GM12891 (cell line): Measurements from ENCODE around the gene CACNA1H.
A peak's percentile ranks its signal among the peaks of the same experiment; 100 is the strongest.

Source experiments
- DNase-seq: peaks from one replicate; pipeline ENCODE4 v3.0.0; 2011; ENCODE audit warnings: low spot score; ENCODE audit not compliant: insufficient read length
- FAIRE-seq: peaks from 2 replicates; lab custom pipeline; 2011; peaks lifted over from hg19 to GRCh38; lab: Jason Lieb, UNC
- PAX5 ChIP-seq: IDR thresholded peaks from 2 replicates; pipeline ENCODE4 v1.6.1; 2011; ENCODE audit warnings: low read length, moderate library complexity, mild to moderate bottlenecking; ENCODE audit not compliant: insufficient read depth, severe bottlenecking
- POLR2A ChIP-seq: IDR thresholded peaks from 2 replicates; pipeline ENCODE4 v1.6.1; 2011; ENCODE audit warnings: low read depth, low read length, control low read depth
- POLR2AphosphoS5 ChIP-seq: IDR thresholded peaks from 2 replicates; pipeline ENCODE4 v1.6.1; 2011; ENCODE audit warnings: low read depth, low read length, control low read depth
- POU2F2 ChIP-seq: IDR thresholded peaks from 2 replicates; pipeline ENCODE4 v1.6.1; 2011; ENCODE audit warnings: low read depth, mild to moderate bottlenecking, control low read depth, low read length, moderate library complexity
- SPI1 ChIP-seq: IDR thresholded peaks from 2 replicates; pipeline ENCODE4 v1.6.1; 2011; ENCODE audit warnings: low read depth, low read length, control low read depth
- TAF1 ChIP-seq: IDR thresholded peaks from 2 replicates; pipeline ENCODE4 v1.6.1; 2011; ENCODE audit warnings: low read depth, low read length, control low read depth

CACNA1H gene

GRCh38 chr16:1121601-1122397, 31.1 kb upstream of the CACNA1H start:
- no peak for DNase-seq
- TF ChIP-seq SPI1 = no peak
- no peak for TF ChIP-seq POU2F2
- no peak for TF ChIP-seq POLR2A
- no peak for TF ChIP-seq TAF1
- TF ChIP-seq POLR2AphosphoS5 = no peak
- no peak for TF ChIP-seq PAX5
- no peak for FAIRE-seq

GRCh38 chr16:1122398-1122765, 30.5 kb upstream of the CACNA1H start:
- no peak for TF ChIP-seq PAX5
- TF ChIP-seq SPI1 = no peak
- TF ChIP-seq POU2F2 = no peak
- TF ChIP-seq TAF1 = no peak
- TF ChIP-seq POLR2AphosphoS5 = no peak
- TF ChIP-seq POLR2A = no peak
- DNase-seq = no peak
- FAIRE-seq = no peak

- FAIRE-seq (no peak), DNase-seq (no peak)
- TF ChIP-seq POLR2AphosphoS5 = no peak
- no peak for TF ChIP-seq POU2F2
- no peak for TF ChIP-seq TAF1
- no peak for TF ChIP-seq PAX5
- no peak for TF ChIP-seq POLR2A
Observed at GRCh38 chr16:1123525-1124230, 29.2 kb upstream of the CACNA1H start.

- FAIRE-seq (no peak), DNase-seq (no peak)
- TF ChIP-seq POLR2AphosphoS5 (no peak), TAF1 (no peak), PAX5 (no peak), POU2F2 (no peak), SPI1 (no peak), POLR2A (no peak)
Observed at GRCh38 chr16:1124291-1124690, 28.6 kb upstream of the CACNA1H start.

GRCh38 chr16:1124795-1125194, 28.1 kb upstream of the CACNA1H start:
- FAIRE-seq (no peak), DNase-seq (no peak)

GRCh38 chr16:1125471-1125870, 27.4 kb upstream of the CACNA1H start:
- FAIRE-seq (no peak), DNase-seq (peak; percentile 63)
- TF ChIP-seq POLR2AphosphoS5 (no peak), POU2F2 (no peak), POLR2A (no peak), TAF1 (no peak), PAX5 (no peak), SPI1 (no peak)

More at GRCh38 chr16:1124795-1125194, 28.1 kb upstream of the CACNA1H start:
- TF ChIP-seq SPI1 (no peak), POLR2A (no peak), POLR2AphosphoS5 (no peak), POU2F2 (no peak), TAF1 (no peak), PAX5 (no peak)

GRCh38 chr16:1126044-1126443, 26.9 kb upstream of the CACNA1H start:
- TF ChIP-seq POLR2AphosphoS5 = no peak
- no peak for TF ChIP-seq POLR2A
- TF ChIP-seq POU2F2 = no peak
- TF ChIP-seq SPI1 = no peak
- TF ChIP-seq TAF1 = no peak
- no peak for TF ChIP-seq PAX5
- FAIRE-seq (no peak), DNase-seq (no peak)

GRCh38 chr16:1126586-1126985, 26.3 kb upstream of the CACNA1H start:
- no peak for TF ChIP-seq POU2F2
- TF ChIP-seq POLR2AphosphoS5 = no peak
- TF ChIP-seq POLR2A = no peak
- TF ChIP-seq SPI1 = no peak
- no peak for TF ChIP-seq TAF1
- no peak for TF ChIP-seq PAX5
- DNase-seq (no peak), FAIRE-seq (no peak)

GRCh38 chr16:1127101-1127500, 25.8 kb upstream of the CACNA1H start:
- no peak for FAIRE-seq
- no peak for TF ChIP-seq POU2F2
- TF ChIP-seq TAF1 = no peak
- no peak for TF ChIP-seq POLR2A
- no peak for TF ChIP-seq SPI1
- TF ChIP-seq POLR2AphosphoS5 = no peak
- no peak for TF ChIP-seq PAX5
- DNase-seq = no peak
